Measurements from ENCODE around the gene SMARCD1. TPM values are rescaled to one million over a fixed set of nuclear protein-coding genes. Genes with fewer than 3 reads are reported as not detected.

The SMARCD1 gene
- total RNA-seq: 64.4 and 66.3 TPM in 2 replicates

DNA sequence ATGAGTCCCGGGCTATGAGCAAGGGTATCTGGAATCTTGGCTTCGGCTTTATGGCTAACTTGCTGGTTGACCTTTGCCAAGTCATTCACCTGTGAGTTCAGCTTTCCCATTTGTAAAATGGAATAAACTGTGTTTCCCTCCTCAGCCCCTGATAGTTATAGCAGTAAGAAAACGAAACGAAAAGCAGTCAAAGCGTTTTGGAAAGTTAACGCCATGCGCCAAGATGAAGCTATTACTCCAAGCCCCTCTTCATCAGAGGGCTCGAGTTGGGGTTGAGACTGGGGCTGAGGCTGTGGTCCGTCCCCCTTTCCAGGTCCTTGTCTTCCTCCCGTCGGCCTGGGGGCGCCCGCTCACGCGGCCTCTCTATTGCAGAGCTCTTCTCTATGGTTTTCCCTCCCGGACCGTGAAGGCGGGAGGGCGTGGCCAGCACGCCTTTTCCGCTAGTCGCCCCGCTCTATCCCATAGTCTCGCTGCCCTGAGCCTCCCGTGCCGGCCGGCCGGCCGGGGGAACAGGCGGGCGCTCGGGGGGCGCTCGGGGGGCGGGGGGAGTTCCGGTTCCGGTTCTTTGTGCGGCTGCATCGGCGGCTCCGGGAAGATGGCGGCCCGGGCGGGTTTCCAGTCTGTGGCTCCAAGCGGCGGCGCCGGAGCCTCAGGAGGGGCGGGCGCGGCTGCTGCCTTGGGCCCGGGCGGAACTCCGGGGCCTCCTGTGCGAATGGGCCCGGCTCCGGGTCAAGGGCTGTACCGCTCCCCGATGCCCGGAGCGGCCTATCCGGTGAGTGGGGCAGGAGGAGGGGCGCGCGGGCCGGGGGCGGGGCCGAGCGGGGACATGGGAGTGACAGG is at the start of gene SMARCD1:
SMARCD1 (plus strand) TSS at position 568 of the 840 bp plus-strand sequence; CDS start at position 596, 28 bp downstream.
- DNase-seq (ENCODE audit: low read depth, low spot score): peak; percentile 78

DNA sequence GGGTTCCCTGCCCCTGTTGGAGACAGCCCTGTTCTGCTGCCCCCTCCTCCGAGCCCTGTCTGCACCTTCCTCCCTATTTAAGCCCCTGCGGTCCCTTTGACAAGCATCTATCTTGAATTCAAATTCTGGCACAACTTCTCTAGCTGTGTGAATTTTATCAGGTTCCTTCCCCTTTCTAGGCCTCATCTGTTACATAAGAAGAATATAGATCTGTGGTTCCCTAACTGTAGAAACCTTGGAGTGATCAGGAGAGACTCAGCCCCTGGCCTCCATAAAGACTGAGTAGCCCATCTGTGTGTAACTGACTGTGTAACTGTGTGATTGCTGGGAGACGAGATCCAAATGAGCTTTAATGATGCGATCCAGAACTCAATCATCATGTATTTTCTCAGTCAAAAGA is 46.8 kb upstream of the SMARCD1 start:
- no peak for DNase-seq (ENCODE audit: low read depth, low spot score)

DNA sequence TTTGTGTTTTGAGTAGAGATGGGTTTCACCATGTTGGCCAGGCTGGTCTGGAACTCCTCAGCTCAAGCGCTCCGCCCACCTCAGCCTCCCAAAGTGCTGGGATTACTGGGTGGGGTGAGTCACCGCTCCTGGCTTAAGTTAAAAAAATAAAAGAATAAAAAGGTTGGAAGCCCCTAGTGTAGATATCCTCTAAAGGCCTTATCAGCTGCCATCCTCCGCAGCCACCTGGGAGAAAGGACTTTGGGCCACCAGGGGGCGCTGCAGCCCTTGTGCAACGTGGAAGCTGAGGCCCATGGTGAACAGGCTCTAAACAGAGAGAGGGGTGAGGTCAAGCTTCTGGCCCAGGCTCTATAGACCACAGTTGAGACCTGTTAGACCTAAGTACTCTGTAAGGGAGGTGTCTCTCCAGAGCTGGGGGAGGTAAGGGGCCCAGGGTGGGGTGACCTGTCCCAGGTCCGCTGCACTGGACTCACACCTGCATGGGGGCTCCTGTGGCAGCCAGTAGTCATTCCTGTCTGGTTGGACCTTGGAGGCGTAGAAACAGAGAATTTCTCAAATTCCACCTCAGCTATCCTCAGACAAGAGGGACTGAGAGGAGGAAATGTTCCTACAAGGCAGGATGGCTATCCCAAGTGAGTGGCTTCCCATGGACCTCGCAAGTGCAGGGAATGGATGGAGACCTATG is 45.8 kb upstream of the SMARCD1 start:
- DNase-seq (ENCODE audit: low read depth, low spot score): peak; percentile 35

DNA sequence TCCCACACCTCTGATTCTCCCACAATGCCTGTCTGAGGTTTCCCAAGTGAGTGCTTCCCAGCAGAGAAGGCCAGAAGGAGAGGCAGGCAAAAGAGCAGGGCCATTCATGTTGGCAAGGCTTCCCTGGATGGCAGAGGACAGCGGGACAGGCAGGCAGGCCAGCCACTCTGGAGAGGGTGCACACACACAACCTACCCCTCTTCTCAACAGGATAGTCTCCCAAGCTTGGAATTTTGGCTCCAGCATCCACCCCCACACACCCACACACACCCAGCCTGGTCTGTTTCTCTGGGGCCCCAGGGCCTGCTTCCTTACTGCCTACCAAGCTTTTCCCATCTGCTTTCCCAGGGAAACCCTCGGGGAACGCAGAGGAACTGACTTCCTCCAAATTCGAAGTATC is 44.5 kb upstream of the SMARCD1 start:
- no peak for DNase-seq (ENCODE audit: low read depth, low spot score)

DNA sequence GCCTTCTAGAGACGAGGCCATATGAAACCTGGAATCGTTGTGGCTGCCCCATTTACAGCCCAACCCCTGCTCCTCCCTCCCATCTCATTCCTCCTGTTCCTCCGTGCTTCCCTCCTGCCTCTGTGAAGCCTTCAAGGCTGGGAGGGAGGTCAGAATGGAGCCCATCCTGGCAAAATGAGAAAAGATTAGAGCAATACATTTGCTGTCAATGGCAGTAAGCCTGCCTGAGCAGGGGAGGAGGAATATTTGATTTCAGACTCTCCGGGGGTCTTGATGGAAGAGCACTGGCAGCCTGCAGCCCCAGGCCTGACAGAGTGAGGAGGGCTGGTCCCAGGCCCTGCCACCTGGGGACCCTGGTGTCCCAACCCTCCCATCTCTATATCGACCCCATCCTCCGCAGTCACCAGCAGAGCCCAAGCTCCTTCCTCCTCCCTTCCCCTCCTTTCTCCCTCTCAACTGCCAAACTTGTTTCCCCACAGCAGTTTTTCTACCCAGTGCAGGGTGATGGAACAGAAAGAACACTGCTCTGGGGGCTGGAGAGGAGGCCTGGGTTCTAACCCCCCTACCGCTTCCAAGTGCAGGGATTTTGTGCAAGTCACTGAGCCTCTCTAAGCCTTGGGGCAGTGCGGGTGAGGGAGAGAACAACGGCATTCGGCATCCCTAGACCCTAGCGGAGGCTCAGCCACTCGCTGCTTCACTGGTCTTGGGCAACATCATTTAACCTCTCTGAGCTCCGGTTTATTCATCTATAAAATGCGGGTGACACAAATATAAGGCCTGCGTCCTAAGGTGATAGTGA is 43.9 kb upstream of the SMARCD1 start:
- DNase-seq (ENCODE audit: low read depth, low spot score): no peak

DNA sequence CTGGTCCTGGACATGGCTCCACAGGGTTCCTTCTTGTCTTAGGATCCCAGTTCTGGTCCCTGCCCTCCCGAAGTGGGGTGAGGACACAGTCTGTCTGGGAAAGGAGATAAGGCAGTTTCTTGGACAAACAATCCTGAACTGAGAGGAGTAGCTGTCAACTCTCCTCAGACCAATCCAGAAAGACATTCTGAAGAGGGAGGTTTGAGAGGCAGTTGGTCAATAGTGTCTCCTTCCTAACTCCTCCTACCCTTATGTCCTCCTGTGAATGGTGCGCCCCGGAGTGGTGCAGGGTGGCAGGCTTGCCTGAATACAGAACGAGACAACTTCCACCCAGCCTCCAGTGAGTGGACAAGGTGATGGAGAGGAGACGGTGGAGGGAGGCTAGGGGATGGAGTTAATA is 43.2 kb upstream of the SMARCD1 start:
- no peak for DNase-seq (ENCODE audit: low read depth, low spot score)

DNA sequence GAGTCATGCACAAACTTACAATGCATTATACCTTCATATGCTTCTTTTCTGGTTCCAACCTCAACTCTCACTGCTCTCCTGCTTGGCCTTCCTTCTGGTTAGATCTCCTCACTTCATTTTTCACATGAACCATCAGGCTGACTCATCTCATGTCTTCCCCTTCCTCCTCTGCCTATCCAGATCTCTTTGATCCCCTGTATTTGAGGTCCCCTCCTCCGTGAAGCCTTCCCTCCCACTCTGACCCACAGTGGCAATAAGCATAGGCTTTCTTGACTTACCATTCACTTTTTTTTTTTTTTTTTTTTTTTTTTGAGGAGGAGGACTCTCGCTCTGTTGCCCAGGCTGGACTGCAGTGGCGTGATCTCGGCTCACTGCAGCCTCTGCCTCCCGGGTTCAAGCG is 42.4 kb upstream of the SMARCD1 start:
- DNase-seq (ENCODE audit: low read depth, low spot score): no peak

DNA sequence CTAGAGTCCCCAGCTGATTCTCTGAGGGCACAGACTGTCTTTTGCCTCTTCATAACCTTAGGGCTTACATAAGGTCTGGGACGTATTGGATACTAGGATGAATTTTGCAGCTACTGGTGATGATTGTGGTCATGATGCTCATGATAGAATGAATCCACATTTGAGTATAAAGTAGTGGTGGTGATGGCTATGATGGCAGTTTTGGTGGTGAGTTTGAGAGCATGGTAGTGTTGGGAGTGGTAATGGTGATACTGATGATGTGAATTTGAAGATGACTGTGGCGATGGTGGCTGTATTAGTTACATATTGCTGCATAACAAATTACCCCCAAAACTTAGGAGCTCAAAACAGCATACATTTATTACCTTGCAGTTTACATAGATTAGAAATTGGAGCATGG is 41.8 kb upstream of the SMARCD1 start:
- no peak for DNase-seq (ENCODE audit: low read depth, low spot score)

DNA sequence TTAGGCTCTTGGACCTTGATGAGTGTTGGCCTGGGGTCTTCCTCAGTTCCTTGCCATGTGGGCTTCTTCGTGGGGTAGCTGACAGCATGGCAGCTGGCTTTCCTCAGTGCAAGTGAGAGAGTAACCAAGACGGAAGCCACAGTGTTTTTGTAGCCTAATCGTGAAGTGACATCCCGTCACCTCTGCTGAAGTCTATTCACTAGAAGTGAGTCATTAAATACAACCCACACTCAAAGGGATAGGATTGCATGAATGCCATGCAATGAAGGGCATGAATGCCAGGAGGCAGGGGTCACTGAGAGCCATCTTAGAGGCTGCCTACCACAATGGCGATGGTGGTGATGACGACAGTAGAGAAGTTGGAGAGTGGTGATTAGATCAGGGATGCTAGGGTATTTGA is 41.3 kb upstream of the SMARCD1 start:
- no peak for DNase-seq (ENCODE audit: low read depth, low spot score)

DNA sequence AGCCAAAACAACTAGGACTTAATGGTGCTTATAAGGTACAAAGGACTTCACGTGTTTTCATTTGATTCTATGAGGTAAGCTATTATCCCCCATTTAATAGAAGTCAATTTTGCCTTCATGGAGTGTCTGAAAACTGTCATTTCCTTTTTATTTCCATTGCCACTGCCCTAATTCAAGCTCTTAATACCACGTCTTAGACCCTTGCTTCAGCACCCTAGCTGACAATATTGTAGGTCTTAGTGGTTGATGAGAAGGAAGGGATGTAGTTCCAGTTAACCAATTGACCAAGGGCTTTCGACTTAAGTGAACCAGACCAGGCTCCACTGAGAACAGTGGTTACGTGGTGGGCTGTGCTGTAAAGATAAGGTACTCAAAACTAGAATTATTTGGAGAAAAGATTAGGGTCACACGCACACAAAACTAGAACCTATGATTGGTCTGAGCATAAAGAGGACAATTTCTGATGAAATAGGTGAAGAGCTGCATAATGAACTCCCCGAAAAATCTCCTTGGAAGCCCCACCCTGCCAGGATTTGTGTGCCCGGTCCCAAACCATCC is 37.4 kb upstream of the SMARCD1 start:
- DNase-seq (ENCODE audit: low read depth, low spot score): no peak

DNA sequence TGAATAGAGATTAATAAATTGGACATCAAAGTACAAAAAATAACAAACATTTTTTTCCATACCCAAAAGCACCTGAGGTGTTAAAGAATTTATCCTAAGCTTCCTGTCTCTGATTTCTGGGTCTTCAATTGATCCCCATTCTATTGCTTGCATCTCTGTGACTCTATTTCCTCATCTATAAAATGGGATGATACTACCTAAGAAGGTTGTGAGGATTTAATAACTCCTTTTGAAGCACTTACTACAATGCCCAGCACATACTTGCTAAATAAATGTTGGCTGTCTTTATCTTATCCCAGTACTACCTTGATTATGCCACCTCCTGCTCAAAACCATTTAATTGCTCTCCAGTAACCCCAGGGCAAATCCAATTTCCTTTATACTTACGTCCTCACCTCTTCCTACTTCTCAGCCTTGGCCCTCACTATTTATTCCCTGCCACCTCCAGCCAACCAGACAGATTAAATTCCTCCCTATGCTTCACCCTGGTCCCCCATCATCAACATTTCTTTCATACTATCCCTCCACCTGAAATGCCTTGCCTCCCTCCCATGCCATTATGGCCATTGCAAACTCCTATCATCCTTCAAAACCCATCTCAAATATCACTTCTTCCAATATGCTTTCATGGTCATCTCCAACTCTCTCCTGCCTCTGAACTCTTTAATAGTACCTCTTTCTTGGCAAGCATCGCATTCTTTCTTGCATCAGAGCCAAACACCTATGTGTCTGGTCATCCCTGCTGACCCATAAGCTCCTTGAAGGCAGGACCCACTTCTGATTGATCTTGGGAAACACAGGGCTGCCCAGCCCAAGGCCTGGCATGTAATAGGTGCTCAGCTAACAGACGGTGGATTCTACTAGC is 35.7 kb upstream of the SMARCD1 start:
- no peak for DNase-seq (ENCODE audit: low read depth, low spot score)

DNA sequence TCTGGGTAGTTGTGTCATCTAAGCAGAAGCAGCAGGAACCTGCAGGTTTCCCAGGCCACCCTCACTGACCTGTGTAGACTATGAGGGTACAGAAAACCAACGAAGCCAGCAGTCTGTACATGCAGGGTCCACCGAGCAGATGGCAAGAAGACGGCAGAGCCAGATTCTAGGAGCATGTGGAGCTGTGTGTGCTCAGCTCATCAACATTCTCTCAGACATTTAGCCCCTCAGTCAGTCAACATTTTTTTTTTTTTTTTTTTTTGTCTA is 35.1 kb upstream of the SMARCD1 start:
- DNase-seq (ENCODE audit: low read depth, low spot score): no peak

DNA sequence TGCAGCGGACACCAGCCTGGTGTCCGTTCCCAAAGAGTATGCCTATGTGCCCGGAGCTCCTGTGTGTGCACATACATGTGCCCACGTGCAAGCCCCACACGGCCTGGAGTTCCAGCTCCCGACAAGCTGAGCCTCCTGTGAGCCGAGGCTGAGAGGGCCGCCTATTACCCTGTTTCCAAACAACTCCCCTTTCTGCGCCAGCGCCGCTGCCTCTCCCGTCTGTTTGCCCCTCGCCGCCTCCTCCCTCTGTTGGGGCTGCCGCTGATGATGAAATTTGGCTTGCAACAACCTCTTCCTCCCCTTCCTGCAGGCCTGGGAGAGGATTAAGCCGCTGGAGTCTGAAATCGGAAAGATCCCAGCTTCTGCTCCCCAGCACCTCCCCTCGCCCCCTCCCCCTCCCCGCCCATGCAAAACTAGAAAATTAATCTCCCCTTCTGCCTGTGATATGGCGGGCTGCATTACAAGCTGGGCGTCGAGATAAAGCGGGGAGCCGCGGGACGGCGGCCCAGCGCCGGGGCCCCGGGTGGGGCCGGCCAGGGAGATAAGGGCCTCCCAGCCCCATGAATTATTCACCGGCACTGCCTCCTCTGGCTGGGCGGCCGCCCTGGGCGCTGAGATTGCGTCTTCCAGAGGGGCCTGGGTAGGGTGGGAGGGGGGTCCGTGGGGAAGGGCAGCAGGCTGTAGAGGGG is 34.6 kb upstream of the SMARCD1 start:
- no peak for DNase-seq (ENCODE audit: low read depth, low spot score)

DNA sequence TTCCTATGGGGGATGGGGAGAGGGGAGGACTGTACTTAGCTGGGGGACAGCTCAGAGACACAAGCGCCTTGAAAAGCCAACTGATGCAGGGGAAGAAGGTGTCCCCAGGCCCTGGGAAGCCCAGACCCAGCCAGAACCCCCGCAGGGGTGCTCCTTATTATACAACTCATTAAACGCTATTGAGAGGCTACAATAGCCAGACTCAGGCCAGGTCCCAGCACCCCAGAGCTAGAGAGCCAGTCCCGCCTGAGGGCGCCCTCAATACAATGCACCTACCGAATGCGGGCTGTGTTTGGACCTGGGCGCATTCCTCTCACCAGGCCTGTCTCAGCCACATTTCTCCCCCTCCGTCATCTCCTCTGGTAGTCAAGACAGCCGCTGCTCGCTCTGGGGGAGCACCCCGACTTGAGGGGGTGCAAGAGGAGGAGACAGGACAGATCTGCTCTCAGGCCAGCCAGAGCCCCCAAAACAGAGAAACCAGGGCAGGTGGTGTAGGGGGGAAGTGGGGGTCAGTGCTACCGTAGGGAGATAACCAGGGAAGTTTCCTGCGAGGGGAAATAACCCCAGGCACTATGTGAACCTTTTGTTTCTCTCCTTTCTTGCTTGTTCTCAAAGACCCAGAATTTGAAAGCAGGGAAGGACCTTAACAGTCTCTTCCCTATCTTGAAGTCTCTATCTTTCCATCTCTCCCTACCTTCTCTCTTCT is 33.9 kb upstream of the SMARCD1 start:
- DNase-seq (ENCODE audit: low read depth, low spot score): no peak

DNA sequence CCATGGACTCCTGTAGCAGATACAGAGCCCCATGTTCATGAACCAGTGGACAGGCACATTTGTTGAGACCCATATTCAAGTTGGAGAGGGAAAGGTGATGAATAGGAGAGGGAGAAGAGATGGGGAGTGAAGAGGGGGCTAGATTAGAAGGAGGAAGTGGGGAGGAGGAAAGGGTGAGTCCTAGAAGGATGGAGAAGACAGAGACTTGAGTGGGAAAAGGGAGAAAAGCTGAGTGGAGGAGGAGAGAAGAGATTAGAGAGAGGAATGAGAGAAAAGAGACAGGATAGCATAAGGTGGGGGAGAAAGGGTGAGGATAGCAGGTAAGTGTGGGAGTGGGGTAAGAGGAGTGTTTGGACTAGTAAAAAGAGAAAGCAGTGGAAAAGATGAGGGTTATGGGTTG is 32.6 kb upstream of the SMARCD1 start:
- DNase-seq (ENCODE audit: low read depth, low spot score): no peak

DNA sequence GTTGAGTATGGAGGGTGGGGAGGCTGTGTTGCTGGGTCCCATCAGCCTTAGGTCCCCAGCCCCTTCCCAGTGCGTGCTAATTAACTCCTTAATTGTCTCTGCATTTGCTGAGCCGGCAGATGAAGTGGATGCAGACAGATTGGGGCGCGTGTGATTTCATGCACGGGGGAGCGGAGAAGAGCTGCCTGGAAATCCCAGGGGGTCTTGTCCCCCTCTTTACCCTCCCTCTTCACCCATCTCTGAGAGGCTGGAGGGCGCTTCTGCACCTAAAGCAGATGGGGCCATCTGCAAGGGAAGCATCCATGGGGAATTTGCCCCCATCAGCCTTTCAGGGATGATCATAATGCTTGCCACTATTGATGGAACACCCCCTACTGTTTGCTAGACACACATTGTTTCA is 32.2 kb upstream of the SMARCD1 start:
- DNase-seq (ENCODE audit: low read depth, low spot score): no peak

DNA sequence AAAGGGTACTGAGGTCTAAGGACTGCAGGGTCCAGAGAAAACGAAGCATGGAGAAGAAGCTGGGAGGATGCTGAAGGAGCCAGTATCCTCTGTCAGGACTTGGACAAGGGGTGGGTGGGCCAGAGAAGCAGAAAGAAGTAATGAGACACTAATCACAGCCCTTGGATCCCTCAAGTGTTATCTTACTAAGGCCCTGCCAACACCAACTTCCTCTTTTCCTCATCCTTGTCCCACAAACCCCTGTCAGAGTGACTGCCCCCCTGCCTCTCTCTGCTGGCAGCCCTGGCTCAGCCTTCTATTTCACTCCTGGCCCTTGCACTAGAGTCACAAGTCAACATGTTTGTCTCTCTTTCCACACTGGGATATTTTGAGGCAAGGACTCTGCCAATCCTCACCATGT is 31.6 kb upstream of the SMARCD1 start:
- no peak for DNase-seq (ENCODE audit: low read depth, low spot score)

DNA sequence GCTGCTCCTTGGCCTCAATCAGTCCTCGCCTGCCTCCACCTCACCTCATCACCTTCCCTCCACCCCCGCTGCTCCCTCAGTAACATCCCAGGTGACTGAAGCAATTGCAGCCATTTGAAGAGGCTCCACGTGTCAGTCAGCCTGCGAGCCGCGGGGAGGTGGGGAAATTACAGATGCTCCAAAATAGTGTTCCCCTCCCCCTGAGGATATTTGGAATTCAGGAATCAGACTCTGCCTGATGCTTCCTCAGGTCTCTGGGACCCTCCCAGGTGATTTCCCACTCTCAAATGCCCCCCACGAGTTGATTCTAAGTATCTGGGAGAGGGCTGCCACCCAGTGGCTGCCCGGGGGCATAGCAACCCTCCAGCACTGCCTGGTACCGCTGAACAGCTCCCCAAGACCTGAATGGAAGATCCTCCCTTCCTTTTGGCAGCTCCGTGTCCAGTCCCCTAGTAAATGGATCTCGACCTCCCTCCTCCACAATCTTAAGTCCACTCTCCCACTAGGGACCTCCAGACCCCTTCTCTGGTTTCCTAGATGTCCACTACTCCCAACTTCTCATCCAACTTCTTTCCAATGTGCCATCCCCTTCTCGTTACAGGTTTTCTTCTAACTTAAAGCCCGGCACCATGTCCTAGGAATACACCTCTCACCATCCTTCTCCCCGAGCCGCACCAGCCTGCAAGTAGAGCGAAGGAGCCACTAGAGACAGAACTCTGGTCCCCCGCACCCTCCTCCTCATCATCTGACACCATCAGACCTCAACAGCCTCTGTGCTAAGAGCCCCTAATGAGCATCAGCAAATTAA is 29.1 kb upstream of the SMARCD1 start:
- no peak for DNase-seq (ENCODE audit: low read depth, low spot score)

DNA sequence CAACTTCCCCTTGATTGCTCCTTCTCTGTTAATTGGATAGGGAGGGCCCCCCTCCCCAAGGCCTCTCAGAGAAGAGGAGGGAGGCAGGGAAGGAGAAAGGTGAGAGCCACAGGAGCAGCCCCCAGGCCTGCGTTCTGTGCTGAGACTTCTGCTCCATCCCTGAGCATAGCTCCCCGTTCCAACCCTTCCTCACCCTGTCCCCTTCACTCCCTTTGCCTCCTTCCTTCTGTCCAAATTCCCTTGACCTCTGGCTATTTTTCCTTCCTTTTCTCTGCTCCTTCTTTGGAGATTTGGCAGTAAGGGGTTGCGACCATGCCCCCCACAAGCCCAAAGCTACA is 28.5 kb upstream of the SMARCD1 start:
- no peak for DNase-seq (ENCODE audit: low read depth, low spot score)

All from pulmonary artery endothelial cell (primary cell).